ENCODE results near the gene ACSS1.
A peak's percentile ranks its signal among the peaks of the same experiment; 100 is the strongest.

Gene ACSS1

GRCh38 chr20:25058847-25059810 lies 1.2 kb upstream of the ACSS1 start:
- no peak for DNase-seq (ENCODE audit: low spot score)

DNA sequence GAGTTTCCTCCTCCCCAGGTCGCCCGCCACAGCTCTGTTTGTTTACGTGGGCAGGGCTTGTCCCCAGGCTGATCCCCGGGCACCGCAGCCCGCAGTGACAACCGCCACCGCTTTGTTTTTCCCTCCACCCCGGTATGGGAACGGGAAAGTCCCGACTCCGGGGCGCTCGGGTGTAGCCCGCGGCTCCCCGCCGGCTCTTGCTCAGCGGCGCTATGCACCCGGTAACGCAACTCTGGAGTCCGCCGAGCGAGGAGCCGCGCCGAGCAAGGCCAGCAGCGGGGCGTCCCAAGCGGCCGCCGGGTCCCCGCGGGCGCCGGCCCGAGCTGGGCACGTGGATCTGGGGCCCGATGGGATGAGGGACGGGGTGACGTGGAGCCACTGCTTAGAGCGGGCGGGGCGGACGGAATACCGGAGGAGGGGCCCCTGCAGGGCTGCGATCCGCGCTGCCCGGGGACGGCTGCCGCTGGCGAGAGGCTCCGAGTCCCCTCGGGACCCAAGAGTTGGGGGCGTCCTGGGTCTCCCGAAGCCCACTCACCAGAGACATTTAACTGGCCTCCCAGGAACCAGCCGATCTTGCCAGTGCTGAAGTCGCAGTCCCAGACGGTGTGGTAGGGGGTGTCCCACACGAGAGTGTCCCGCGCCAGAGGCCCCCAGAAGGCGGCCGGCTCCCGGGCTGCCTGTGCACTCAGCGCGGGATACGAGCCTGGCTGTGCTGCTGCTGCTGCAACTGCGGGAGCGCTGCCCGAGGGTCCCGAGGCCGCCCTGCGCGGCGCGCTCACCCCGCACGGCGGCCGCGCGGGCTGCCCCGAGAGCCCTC lies 497 bp downstream of the ACSS1 start:
- peak; percentile 77 for DNase-seq (ENCODE audit: low spot score)

DNA sequence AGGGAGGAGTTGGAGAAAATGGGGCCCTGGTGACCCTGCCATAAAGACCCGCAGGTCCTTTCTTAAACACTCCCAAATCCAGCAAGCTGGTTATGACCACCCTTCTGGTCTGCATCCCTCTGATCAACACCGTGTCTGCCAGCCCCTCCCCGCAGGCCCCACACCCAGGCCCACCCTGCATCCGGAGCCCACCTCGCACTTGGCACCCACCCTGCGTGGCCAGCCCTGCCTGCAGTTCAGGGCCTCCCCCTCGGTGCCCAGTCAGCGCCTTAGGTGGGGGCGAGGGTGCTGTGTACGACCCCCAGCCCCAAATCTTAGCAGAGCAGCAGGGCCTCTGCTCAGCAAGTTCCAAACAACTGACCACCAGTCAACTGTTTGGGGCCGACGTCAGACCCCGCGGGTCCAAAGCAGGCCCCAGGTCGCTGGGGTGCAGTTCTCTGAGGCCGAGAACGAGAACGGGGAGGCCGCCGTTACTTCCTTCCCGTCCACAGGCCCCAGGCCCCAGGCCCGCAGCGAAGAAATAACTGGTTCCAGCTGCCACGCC lies 1.2 kb downstream of the ACSS1 start:
- DNase-seq (ENCODE audit: low spot score) = no peak

DNA sequence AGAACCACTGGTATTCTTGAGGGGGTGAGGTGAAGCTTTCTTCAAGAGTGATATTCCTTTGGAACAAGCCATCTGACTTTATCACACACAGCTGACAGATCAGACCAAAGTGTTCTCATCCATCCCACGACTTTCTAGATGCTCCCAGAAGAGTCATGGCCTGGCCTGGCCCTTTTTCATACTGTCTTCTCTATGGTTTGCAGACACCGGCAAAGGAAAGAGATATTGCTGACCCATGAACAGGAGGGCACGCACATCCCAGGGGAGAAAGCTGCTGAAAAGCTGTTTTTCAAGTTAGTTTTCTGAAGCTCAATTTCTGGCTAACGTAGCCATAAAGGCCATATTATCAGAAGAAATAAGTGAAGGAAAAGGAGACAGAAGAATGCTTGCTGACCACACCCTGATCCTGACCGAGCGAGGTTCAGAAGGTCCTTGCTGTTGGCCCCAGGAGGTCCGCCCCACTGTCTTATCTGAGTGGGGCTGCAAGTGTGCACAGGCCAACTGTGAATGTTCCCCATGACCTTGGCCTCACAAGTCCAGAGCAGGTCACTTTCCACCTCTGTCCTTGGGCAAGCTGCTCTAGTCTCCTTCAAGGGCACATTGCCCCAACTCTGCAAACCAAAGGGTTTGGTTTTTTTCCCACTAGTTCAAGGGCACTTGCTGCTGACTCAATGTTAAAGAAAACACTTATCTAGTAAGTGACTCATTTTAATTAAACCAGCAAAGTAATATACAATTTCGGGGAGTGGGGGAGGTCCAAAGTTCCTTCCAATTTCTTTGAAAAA lies 2.0 kb downstream of the ACSS1 start:
- DNase-seq (ENCODE audit: low spot score) = no peak

DNA sequence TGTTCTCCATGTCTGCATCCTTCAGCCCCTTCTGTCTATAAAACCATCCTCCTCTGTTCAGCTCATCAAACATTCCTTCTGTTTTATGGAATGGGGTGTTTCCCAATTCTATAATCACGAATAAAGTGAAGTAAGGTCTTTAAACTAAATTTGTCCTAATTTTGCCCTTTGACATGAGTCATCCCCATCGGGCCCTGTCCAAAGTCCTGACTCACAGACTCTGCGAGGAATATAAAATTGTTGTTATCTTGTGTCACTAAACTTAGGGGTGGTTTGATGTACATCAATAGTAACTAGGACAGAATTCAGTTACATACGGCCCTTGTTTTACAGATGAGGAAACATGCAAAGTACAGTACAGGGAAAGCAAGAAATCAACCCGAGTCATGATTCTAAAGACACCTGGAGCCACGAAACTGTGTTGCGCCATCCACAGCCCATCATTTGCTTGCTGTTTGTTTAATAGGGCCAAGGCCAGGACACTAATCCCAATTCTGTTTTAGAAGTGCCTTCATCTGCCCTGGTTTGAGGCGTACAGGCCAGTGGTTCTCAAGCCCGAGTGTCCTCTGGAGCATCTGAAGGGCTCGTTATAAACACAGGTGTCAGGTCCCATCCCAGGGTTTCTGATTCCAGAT lies 2.8 kb downstream of the ACSS1 start:
- peak; percentile 67 for DNase-seq (ENCODE audit: low spot score)

DNA sequence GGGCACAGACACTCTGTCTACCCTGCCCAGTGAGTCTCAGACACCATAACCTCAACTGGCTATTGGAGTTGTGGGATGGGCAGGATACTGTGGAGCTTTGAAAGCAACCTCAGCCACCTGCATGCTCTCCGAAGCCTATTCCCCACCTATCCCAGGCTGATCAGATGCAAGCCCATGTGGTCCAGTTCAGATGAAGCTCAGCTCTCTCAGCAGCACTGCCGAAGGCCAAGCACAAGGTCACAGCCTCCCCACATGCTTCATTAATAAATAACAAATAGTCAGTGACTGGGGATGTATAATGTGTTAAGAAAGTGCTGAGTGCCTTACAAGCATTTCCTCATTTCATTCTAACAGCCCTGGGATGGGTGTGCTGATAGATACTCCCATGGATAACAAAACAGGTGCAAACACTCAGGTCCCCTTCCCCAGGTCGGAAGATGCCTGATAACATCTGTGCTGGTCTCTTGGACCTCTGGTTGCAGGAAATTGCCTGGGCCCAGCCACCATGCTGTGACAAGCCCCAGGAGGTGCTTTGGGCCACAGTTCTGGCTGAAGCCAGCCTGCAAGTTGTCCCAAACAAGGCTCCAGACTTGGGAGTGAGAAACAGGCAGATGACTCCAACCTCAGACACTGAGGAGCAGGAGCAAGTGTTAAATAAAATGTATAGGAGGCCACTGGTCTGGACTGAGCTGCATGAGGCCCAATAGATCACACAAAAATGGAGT lies 3.7 kb downstream of the ACSS1 start:
- no peak for DNase-seq (ENCODE audit: low spot score)

- DNase-seq (ENCODE audit: low spot score) = peak; percentile 54
Measured at GRCh38 chr20:25053255-25054031, 4.5 kb downstream of the ACSS1 start.

DNA sequence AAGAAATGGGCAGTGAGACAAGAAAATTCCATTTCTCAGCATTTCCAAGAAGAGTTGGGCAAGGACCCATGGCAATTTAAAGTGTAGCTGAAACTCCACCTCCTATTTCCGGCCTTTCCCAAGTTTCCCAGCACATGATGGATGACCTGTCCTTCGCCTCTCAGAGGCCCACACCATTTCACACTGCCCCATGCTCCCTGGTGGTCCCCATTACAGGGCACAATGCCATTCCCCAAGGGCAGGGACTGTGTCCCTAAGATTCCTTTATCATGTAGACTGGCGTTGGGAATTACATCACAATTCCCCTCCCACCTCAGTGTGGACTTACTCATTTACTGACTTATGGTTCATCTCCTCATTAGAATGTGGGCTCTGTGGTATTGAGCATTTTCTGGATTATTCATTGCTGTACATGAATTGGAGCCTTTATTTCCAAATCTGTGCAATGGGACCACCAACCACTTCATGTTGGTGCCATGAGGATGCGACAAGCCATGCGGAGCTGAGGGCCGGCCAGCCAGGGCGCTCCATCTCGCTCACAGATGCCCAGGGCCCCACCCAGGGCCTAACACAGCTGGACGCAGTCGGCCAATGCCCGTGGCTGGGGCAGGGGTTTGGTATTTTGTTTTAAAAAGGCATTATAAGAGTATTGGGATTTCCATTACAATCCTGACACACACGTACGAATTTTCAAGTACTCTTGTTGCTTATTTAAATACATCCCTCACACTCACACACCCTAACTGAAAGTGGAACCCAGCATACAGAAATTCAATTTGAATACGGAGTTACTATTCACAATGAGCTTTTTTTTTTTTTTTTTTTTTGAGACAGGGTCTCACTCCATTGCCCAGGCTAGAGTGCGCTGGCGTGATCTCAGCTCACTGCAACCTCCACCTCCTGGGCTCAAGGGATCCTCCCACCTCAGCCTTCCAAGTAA lies 5.4 kb downstream of the ACSS1 start:
- peak; percentile 61 for DNase-seq (ENCODE audit: low spot score)

DNA sequence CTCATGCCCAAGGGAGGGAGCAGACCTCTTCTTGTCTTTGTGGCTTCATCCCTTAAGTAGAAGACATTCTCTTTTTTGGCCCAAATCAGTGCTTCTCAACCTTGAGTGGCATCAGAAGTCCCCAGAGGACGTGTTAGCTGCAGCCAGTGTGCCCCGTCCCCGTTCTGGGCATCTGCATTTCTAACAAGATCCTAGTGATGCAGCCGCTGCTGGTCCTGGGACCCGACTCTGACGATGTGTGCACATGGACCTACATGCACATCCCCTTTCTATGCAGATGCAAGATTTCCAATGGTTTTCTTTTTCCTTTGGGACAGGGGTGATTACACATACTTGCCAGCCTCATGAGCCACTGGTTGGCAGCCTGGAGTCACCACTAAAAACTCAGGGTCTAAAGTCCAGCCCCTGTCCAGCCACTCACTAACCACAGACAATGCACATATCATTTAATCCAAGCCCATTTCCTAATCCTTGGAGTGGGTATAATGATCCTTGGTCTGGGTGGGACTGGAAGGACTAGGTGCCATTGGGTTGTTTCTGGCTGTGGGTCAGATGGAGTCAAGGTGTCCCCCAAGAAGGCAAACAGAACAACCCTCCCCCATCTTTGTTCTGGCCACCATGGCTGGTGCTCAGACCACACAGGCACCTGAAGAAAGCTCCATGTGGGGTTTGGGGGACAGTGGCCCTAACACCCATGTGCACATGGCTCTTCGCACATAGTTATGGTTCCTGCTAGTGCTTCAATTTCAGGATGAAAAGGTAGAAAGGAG lies 6.4 kb downstream of the ACSS1 start:
- DNase-seq (ENCODE audit: low spot score) = no peak

DNA sequence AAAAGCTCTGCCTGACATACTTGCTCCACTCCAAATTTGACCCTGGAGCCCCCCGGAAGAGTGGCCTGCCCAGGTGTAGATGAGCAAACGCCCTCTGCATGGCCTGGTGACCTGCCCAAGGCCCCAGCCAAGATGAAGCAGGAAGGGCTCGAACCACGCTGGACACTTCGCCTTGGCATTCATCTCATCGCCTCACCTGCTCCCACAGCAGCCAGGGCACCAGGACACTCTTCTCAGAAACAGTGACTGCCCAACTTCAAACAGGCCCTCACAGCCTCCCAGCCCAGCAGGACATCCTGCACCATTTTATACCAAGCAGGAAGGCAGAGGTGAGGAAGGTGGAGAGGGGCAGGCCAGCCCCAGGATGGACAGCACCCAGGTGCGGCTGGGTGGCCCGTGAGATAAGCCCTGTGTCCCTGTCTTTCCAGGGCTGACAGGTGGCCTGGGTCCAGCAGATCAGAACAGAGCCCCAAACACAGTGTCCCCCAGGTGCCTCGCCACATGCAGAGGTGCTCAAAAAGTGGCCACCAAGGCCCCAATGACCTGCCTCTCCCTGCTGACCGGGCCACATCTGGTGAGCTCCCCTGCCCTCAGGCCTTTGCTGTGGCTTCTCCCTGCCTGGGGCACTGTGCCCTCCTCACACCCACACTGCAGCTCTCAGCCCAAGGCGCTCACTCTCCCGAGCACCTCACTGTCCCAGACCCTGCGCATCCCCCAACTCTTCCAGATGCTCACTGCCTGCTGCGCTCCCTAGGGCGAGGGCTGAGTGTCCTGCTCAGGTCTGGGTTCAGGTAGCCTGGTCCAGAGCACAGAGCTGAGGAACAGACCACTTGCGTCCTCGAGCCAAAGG lies 7.2 kb downstream of the ACSS1 start:
- no peak for DNase-seq (ENCODE audit: low spot score)

- DNase-seq (ENCODE audit: low spot score) = no peak
Measured at GRCh38 chr20:25050082-25050481, 7.9 kb downstream of the ACSS1 start.

DNA sequence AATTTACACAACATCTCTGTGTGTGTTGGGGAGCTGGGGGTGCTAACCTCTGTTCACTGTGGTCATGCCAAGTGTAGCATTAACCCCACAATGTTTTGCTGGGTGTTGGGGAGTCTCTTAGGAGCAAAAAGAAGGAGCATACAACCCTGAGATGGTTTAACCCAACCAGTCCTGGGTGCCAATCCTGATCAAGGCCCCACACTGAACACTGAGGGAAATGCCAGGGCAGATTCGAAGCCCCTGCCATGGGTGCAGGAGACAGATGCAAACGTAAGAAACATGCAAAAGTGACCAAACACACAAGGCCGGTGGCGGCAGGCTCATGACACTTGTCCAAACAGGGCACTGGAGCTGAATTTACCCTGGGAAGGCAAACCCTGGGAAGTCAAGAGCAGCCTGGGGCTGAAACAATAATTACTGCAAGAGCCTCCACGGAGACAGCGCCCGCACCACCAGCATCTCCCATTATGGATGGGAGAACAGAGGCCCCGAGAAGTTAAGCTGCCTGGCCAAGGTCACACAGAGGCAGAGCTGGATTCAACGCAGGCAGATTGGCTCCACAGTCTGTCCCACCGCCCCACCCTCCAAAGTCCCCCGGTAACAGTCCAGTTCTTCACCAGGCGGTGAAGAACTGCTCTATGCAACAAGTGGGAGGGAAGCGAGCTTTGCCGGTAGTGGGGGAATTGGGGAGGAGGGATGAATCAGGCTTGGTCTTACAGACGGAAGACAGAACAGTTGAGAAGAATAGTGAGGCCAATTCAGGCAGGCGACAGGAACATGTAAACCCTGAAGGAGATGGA lies 8.5 kb downstream of the ACSS1 start:
- no peak for DNase-seq (ENCODE audit: low spot score)

DNA sequence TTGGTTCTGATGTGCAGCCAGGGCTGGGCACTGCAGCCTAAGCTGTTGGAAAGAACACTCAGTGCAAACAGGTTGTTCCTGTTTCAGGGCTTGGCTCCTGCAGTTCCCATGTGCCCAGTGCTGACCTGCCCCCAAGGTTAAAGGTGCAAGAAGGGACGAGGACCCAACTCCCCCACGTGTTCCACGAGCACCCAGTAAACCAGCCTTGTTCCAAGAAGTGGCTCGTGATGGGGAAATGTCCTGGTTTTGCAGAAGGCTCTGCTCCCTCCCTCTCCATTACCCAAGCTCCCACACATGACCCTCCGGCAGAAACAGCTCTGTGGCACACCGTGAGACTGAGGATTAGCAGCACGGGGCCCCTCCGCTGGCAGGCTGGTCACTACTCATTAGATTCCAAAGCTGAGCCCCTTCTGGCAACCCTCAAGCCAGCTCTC lies 9.4 kb downstream of the ACSS1 start:
- no peak for DNase-seq (ENCODE audit: low spot score)

- no peak for DNase-seq (ENCODE audit: low spot score)
Measured at GRCh38 chr20:25047766-25048165, 10.2 kb downstream of the ACSS1 start.

- no peak for DNase-seq (ENCODE audit: low spot score)
Measured at GRCh38 chr20:25046736-25047666, 10.9 kb downstream of the ACSS1 start.

Measured in AG20443 (cell line).